K562 (cell line): ENCODE measurements around the gene DDOST. TPM values are rescaled to one million over a fixed set of nuclear protein-coding genes. Genes with fewer than 3 reads are reported as not detected.

Experiments used
- ATAC-seq: fragments of 200-7000 bp; cut with Tn5 transposase; 3 replicates; pipeline ENCODE4 v1.9.1; 2020; ENCODE audit warnings: moderate library complexity
- BruUV-seq: library from RNA; stranded (reverse); fragments of 400-500 nt; replicated peaks from 2 replicates; lab custom pipeline; 2021; lab: Mats Ljungman, UMichigan
- CTCF ChIA-PET: fragments of 300-600 bp; formaldehyde crosslinking; extraction: SDS; loops from one replicate; lab custom pipeline; 2021; ENCODE audit warnings: low intra/inter-chr PET ratio; lab: Yijun Ruan, JAX
- POLR2A ChIA-PET: fragments of 300-600, 350-650 bp; sonication (Branson Sonifier 250); formaldehyde crosslinking; extraction: SDS; loops from one replicate; lab custom pipeline; 2021; ENCODE audit warnings: antibody characterized with exemption, inconsistent platforms; lab: Yijun Ruan, JAX
- DNase-seq, 4 experiments: peaks; one replicate each; pipeline versions ENCODE4 v3.0.0 to v3.0.0-alpha.2; 2011 to 2018; ENCODE audit warnings: low spot score in 3 of 4, mixed read lengths in 3 of 4; ENCODE audit errors: extremely low read depth in 1 of 4
- FAIRE-seq: peaks from 2 replicates; lab custom pipeline; 2011; peaks lifted over from hg19 to GRCh38; lab: Jason Lieb, UNC
- H2AFZ ChIP-seq: 2 replicates; pipeline ENCODE4 v1.6.0; 2011; ENCODE audit warnings: low read depth, low read length, control low read depth, inconsistent platforms
- H3K27ac ChIP-seq: fragments of 200-600 bp; 3 replicates; pipeline ENCODE4 v1.8.0; 2011; ENCODE audit warnings: low read depth, mild to moderate bottlenecking, control low read depth, inconsistent platforms, low read length, moderate library complexity, mixed read lengths; ENCODE audit errors: extremely low read depth
- H3K27me3 ChIP-seq, 2 experiments: fragments of 300-600 bp in 1 of 2; 2 replicates in 1 of 2; 3 replicates in 1 of 2; pipeline versions ENCODE4 v1.6.0 to v1.8.0; 2011; ENCODE audit warnings: inconsistent platforms in 2 of 2, low read length in 2 of 2, mild to moderate bottlenecking in 1 of 2, mixed read lengths in 1 of 2, moderate library complexity in 1 of 2; ENCODE audit not compliant: control insufficient read depth in 2 of 2, insufficient read depth in 2 of 2
- H3K36me3 ChIP-seq: fragments of 300-600 bp; 3 replicates; pipeline ENCODE4 v1.8.0; 2011; ENCODE audit warnings: mild to moderate bottlenecking, low read length, inconsistent platforms; ENCODE audit not compliant: control insufficient read depth, insufficient read depth
- H3K4me1 ChIP-seq, 2 experiments: fragments of 200-600 bp in 1 of 2; replicated peaks in 1 of 2; 2 replicates in 1 of 2; 3 replicates in 1 of 2; pipeline versions ENCODE4 v1.5.1 to v1.8.0; 2011; ENCODE audit warnings: inconsistent platforms in 2 of 2, low read length in 2 of 2, mild to moderate bottlenecking in 1 of 2, mixed read lengths in 1 of 2, moderate library complexity in 1 of 2; ENCODE audit not compliant: control insufficient read depth in 2 of 2, insufficient read depth in 2 of 2
- H3K4me2 ChIP-seq: 2 replicates; pipeline ENCODE4 v1.6.1; 2011; ENCODE audit warnings: low read length, control low read depth, inconsistent platforms, mixed read lengths; ENCODE audit not compliant: insufficient read depth
- H3K4me3 ChIP-seq: fragments of 200-600 bp; sonication (generic), shearing (Covaris generic); 2 replicates; pipeline ENCODE4 v1.5.1; 2016; ENCODE audit warnings: control low read depth, inconsistent platforms
- H3K79me2 ChIP-seq: fragments of 200-600 bp; 3 replicates; pipeline ENCODE4 v1.8.0; 2011; ENCODE audit warnings: low read length, inconsistent platforms; ENCODE audit not compliant: control insufficient read depth, insufficient read depth
- H3K9ac ChIP-seq, 2 experiments: 2 replicates each; pipeline versions ENCODE4 v1.6.0 to v1.6.1; 2011; ENCODE audit warnings: low read depth in 2 of 2, low read length in 2 of 2, control low read depth in 1 of 2, inconsistent platforms in 1 of 2, mild to moderate bottlenecking in 1 of 2, mixed read lengths in 1 of 2; ENCODE audit not compliant: insufficient read depth in 1 of 2
- H3K9me1 ChIP-seq: one replicate; pipeline ENCODE4 v1.6.0; 2011; ENCODE audit warnings: inconsistent platforms, mild to moderate bottlenecking, low read length, moderate library complexity; ENCODE audit not compliant: control insufficient read depth, insufficient read depth
- H3K9me3 ChIP-seq: replicated peaks from 2 replicates; pipeline ENCODE4 v1.5.1; 2011; ENCODE audit warnings: low read depth, low read length, inconsistent platforms; ENCODE audit not compliant: control insufficient read depth, insufficient read depth
- H4K20me1 ChIP-seq: replicated peaks from 2 replicates; pipeline ENCODE4 v1.6.1; 2011; ENCODE audit warnings: low read length, inconsistent platforms, mixed read lengths; ENCODE audit not compliant: control insufficient read depth, insufficient read depth
- ATF1 ChIP-seq, 2 experiments: fragments of 450-650 bp in 1 of 2; IDR thresholded peaks; 2 replicates each; pipeline ENCODE4 v1.6.1; 2016; ENCODE audit warnings: missing compliant biosample characterization in 1 of 2, missing genetic modification characterization in 1 of 2
- ATF3 ChIP-seq, 2 experiments: fragments of 450-650 bp in 1 of 2; sonication (generic) in 1 of 2; formaldehyde crosslinking in 1 of 2; IDR thresholded peaks in 1 of 2; conservative IDR thresholded peaks in 1 of 2; 2 replicates each; pipeline versions ENCODE4 v1.6.1 to v1.8.1; 2016 to 2023; ENCODE audit warnings: mild to moderate bottlenecking in 2 of 2, moderate library complexity in 2 of 2, inconsistent platforms in 1 of 2, missing genetic modification reagents in 1 of 2
- ATF7 ChIP-seq: fragments of 450-650 bp; IDR thresholded peaks from 2 replicates; pipeline ENCODE4 v1.7.1; 2014; ENCODE audit warnings: mild to moderate bottlenecking, moderate library complexity
- BACH1 ChIP-seq: fragments of 200-800 bp; sonication (Bioruptor generic); IDR thresholded peaks from 2 replicates; pipeline ENCODE4 v1.6.1; 2016; ENCODE audit warnings: missing genetic modification characterization, missing compliant biosample characterization
- CREM ChIP-seq: IDR thresholded peaks from 2 replicates; pipeline ENCODE4 v1.6.1; 2014; ENCODE audit warnings: antibody characterized with exemption, low read depth
- JUND ChIP-seq, 2 experiments: IDR thresholded peaks; 2 replicates in 1 of 2; 3 replicates in 1 of 2; pipeline ENCODE4 v1.6.1; 2011; ENCODE audit warnings: borderline replicate concordance in 2 of 2, low read depth in 2 of 2, low read length in 2 of 2, improper control_type of control experiment in 1 of 2, missing biosample characterization in 1 of 2, missing genetic modification characterization in 1 of 2, missing genetic modification reagents in 1 of 2
- MTF1 ChIP-seq: fragments of 250-450 bp; sonication (Bioruptor Pico); IDR thresholded peaks from 2 replicates; pipeline ENCODE4 v1.9.0; 2021; ENCODE audit warnings: moderate library complexity, mild to moderate bottlenecking, inconsistent platforms, borderline replicate concordance
- PKNOX1 ChIP-seq: fragments of 450-650 bp; IDR thresholded peaks from 2 replicates; pipeline ENCODE4 v1.6.1; 2016
- ZNF165 ChIP-seq: fragments of 250-450 bp; sonication (Bioruptor Pico); IDR thresholded peaks from 2 replicates; pipeline ENCODE4 v1.4.0; 2020; ENCODE audit warnings: borderline replicate concordance
- ZNF282 ChIP-seq: sonication (generic); formaldehyde crosslinking; IDR thresholded peaks from 2 replicates; pipeline ENCODE4 v1.8.1; 2023; ENCODE audit warnings: missing genetic modification reagents
- ZNF445 ChIP-seq: fragments of 250-450 bp; sonication (Bioruptor Pico); IDR thresholded peaks from 2 replicates; pipeline ENCODE4 v1.4.0; 2020; ENCODE audit warnings: low read depth, mild to moderate bottlenecking, moderate library complexity
- WGBS: fragments of 100-300 bp; shearing (Covaris generic); methylation state at CpG from one replicate; pipeline ENCODE4 v1.1.6; 2016; ENCODE audit warnings: low coverage, mixed read lengths; ENCODE audit not compliant: insufficient coverage; ENCODE audit errors: missing lambda C conversion rate; 5-methylcytosine and 5-hydroxymethylcytosine counted together
- in situ Hi-C: fragments of 300-500 bp; cut with MboI; formaldehyde crosslinking; loops from 4 replicates; pipeline ENCODE4 v1.15.0; 2018; ENCODE audit warnings: inconsistent platforms, mixed read lengths
- intact Hi-C: fragments of 100-400 bp; cut with micrococcal nuclease; formaldehyde crosslinking; loops from 2 replicates; pipeline ENCODE4 v1.14.2; 2022
- polyA plus RNA-seq, 8 experiments: library from polyadenylated mRNA; depleted of rRNA in 4 of 8; stranded (reverse) in 5 of 8; unstranded in 3 of 8; fragments of >200 nt; fragmentation: Nextera tagmentation in 2 of 8; fragmentation: Illumina TruSeq in 1 of 8; extraction: Ambion mirVana in 2 of 8; extraction: Trizol in 1 of 8; gene quantifications; 2 replicates each; pipeline versions ENCODE4 v1.2.1 to v1.2.3, GENCODE V29; 2011 to 2014; ENCODE audit warnings: inconsistent platforms in 1 of 8, missing spikeins in 1 of 8
- total RNA-seq, 7 experiments: library from RNA; depleted of rRNA in 6 of 7; stranded (reverse); fragments of >200 nt in 6 of 7; fragmentation: Illumina TruSeq in 2 of 7; extraction: Trizol in 2 of 7; gene quantifications; 2 replicates each; pipeline versions ENCODE4 v1.2.1 to v1.2.3, GENCODE V29; 2011 to 2021; ENCODE audit warnings: low replicate concordance in 1 of 7

Gene DDOST
- total and polyA plus RNA-seq, 9 of the 15 experiments (the other 6 are each of a cell fraction or from before 2014, with no cell fraction given): 173 to 306 (median 222) TPM

GRCh38 chr1:20636785-20637347 lies 24.3 kb downstream of the DDOST start:
- no peak overlapping the region for H2AFZ ChIP-seq
- H3K4me2 ChIP-seq: no peak overlapping the region
- H3K9ac ChIP-seq: no peak overlapping the region; a peak in 1 of 4 replicates
- no peaks in the 10 kb centered on the region for H3K9me3 ChIP-seq
- no peaks in the 10 kb centered on the region for H3K79me2 ChIP-seq
- TF ChIP-seq ATF7 (peak; percentile 82), MTF1 (CRISPR knock-in tag) (no peak), ATF3 (IDR thresholded peaks at IDR 0.05) (peak; percentile 88), ATF3 (CRISPR knock-in tag; conservative IDR thresholded peaks at IDR 0.05) (no peak), ZNF165 (CRISPR knock-in tag) (no peak), PKNOX1 (peak; percentile 51), ZNF445 (no peak), ATF1 (CRISPR knock-in tag; IDR thresholded peaks at IDR 0.05) (no peak), ATF1 (tag; IDR thresholded peaks at IDR 0.05) (peak; percentile 66), ZNF282 (CRISPR knock-in tag) (no peak), CREM (peak; percentile 46; the same call in 1 of the 2 replicates), BACH1 (no peak), JUND (IDR thresholded peaks at IDR 0.05; ENCODE audit: borderline replicate concordance, low read depth, low read length) (no peak), JUND (tag; IDR thresholded peaks at IDR 0.05; ENCODE audit: borderline replicate concordance, low read depth, low read length) (0 out of 3 replicates have a peak, but pooled peaks have one; percentile 26)
- DNase-seq: no peak
- H3K36me3 ChIP-seq: no peaks in the 10 kb centered on the region
- peaks cover 0 to 8% of the 10 kb centered on the region in 2 experiments; a peak in 3 of 5 replicates for H3K27me3 ChIP-seq
- H3K9me1 ChIP-seq: no peaks in the 10 kb centered on the region
- ChIA-PET CTCF (interaction anchor here (1.8 kb wide), 1 partner anchor 115 kb away, joined by 4 read pairs; no protein-coding TSS in a partner anchor), POLR2A (interaction anchor here (0.9 to 1.1 kb wide), 4 partner anchors 9 to 117 kb away, joined by 3 to 8 read pairs (median 3); partner anchors contain the start of gene DDOST)
- peaks cover 11% of the 10 kb centered on the region; the same call in 1 of the 2 replicates for H4K20me1 ChIP-seq
- in situ Hi-C loops (loop anchor here (5.0 kb wide), 1 partner anchor 110 kb away; no protein-coding TSS in a partner anchor), intact Hi-C loops (no loop called here)
- WGBS: 24% methylated on average over 8 of the region's 8 CpGs
- no peak for ATAC-seq
- no peak overlapping the region for H3K27ac ChIP-seq
- BruUV-seq: no TSS peak
- H3K4me3 ChIP-seq: no peak overlapping the region
- FAIRE-seq: no peak
- peaks cover 9 to 14% of the 10 kb centered on the region in 2 experiments; a peak in 4 of 5 replicates for H3K4me1 ChIP-seq
